HepG2 (cell line): ENCODE measurements around the gene TMCC2. TPM values are rescaled to one million over a fixed set of nuclear protein-coding genes. Genes with fewer than 3 reads are reported as not detected.

Source experiments
- ATAC-seq: fragments of 200-7000 bp; cut with Tn5 transposase; 3 replicates; pipeline ENCODE4 v1.9.1; 2020; ENCODE audit warnings: mild to moderate bottlenecking, moderate library complexity
- BruUV-seq: library from RNA; stranded (reverse); fragments of 400-500 nt; replicated peaks from 2 replicates; lab custom pipeline; 2021; lab: Mats Ljungman, UMichigan
- CTCF ChIA-PET: fragments of 300-600 bp; formaldehyde crosslinking; extraction: SDS; loops from one replicate; lab custom pipeline; 2021; ENCODE audit warnings: low total read pairs, inconsistent platforms, low intra/inter-chr PET ratio; lab: Yijun Ruan, JAX
- POLR2A ChIA-PET: fragments of 350-600 bp; sonication (Branson Sonifier 250); formaldehyde crosslinking; loops from one replicate; lab custom pipeline; 2020; ENCODE audit warnings: antibody characterized with exemption, inconsistent platforms; lab: Yijun Ruan, JAX
- DNase-seq: peaks from one replicate; pipeline ENCODE4 v3.0.0-alpha.2; 2015; ENCODE audit warnings: low spot score
- FAIRE-seq: peaks from 3 replicates; lab custom pipeline; 2011; peaks lifted over from hg19 to GRCh38; lab: Jason Lieb, UNC
- H2AFZ ChIP-seq: one replicate; pipeline ENCODE4 v1.6.1; 2011; ENCODE audit warnings: low read length, inconsistent platforms
- H3K27ac ChIP-seq: fragments of 300-600 bp; 3 replicates; pipeline ENCODE4 v1.8.0; 2011; ENCODE audit warnings: mixed run types, mild to moderate bottlenecking, mixed read lengths, low read length, inconsistent platforms; ENCODE audit not compliant: insufficient read depth; ENCODE audit errors: extremely low read length
- H3K27me3 ChIP-seq, 2 experiments: fragments of 200-600 bp in 1 of 2; 2 replicates in 1 of 2; 3 replicates in 1 of 2; pipeline versions ENCODE4 v1.6.0 to v1.8.0; 2011; ENCODE audit warnings: low read length in 2 of 2, mild to moderate bottlenecking in 2 of 2, moderate library complexity in 2 of 2, inconsistent platforms in 1 of 2; ENCODE audit not compliant: insufficient read depth in 2 of 2, control insufficient read depth in 1 of 2
- H3K36me3 ChIP-seq, 2 experiments: fragments of 200-600 bp in 1 of 2; replicated peaks in 1 of 2; 2 replicates in 1 of 2; 3 replicates in 1 of 2; pipeline versions ENCODE4 v1.5.1 to v1.8.0; 2011; ENCODE audit warnings: low read length in 2 of 2, inconsistent platforms in 1 of 2; ENCODE audit not compliant: insufficient read depth in 2 of 2, control insufficient read depth in 1 of 2
- H3K4me1 ChIP-seq: 2 replicates; pipeline ENCODE4 v1.5.1; 2012; ENCODE audit warnings: low read length, inconsistent platforms; ENCODE audit not compliant: insufficient read depth
- H3K4me2 ChIP-seq: 2 replicates; pipeline ENCODE4 v1.6.0; 2011; ENCODE audit warnings: low read depth, low read length, inconsistent platforms
- H3K4me3 ChIP-seq, 3 experiments: fragments of 200-600 bp in 1 of 3; sonication (generic), shearing (Covaris generic) in 1 of 3; replicated peaks in 1 of 3; 2 replicates each; pipeline ENCODE4 v1.5.1; 2011 to 2016; ENCODE audit warnings: low read length in 3 of 3, inconsistent platforms in 2 of 3, low read depth in 2 of 3, mild to moderate bottlenecking in 2 of 3, control low read depth in 1 of 3, mixed read lengths in 1 of 3; ENCODE audit not compliant: insufficient read depth in 1 of 3
- H3K79me2 ChIP-seq: one replicate; pipeline ENCODE4 v1.6.1; 2011; ENCODE audit warnings: low read length, inconsistent platforms; ENCODE audit not compliant: insufficient read depth
- H3K9ac ChIP-seq: 2 replicates; pipeline ENCODE4 v1.6.0; 2011; ENCODE audit warnings: mild to moderate bottlenecking, low read depth, low read length, inconsistent platforms; ENCODE audit not compliant: insufficient read depth
- H3K9me3 ChIP-seq: 2 replicates; pipeline ENCODE4 v1.5.1; 2012; ENCODE audit warnings: mild to moderate bottlenecking, low read length
- H4K20me1 ChIP-seq: 2 replicates; pipeline ENCODE4 v1.6.0; 2011; ENCODE audit warnings: inconsistent platforms, mild to moderate bottlenecking, low read length, moderate library complexity; ENCODE audit not compliant: insufficient read depth
- ATF7-NPFF ChIP-seq: sonication (generic); formaldehyde crosslinking; IDR thresholded peaks from 2 replicates; pipeline ENCODE4 v1.8.1; 2023; ENCODE audit warnings: mild to moderate bottlenecking, low read depth, missing genetic modification reagents, moderate library complexity
- CCAR2 ChIP-seq: fragments of 200-400 bp; formaldehyde crosslinking; optimal IDR thresholded peaks from 2 replicates; pipeline ENCODE3; 2018; ENCODE audit warnings: low read depth, mild to moderate bottlenecking, low read length, moderate library complexity
- ELF4 ChIP-seq: sonication (generic); formaldehyde crosslinking; IDR thresholded peaks from 2 replicates; pipeline ENCODE4 v1.5.0; 2020; ENCODE audit warnings: missing genetic modification reagents, mild to moderate bottlenecking, moderate library complexity, borderline replicate concordance
- GPN1 ChIP-seq: sonication (generic); formaldehyde crosslinking; IDR thresholded peaks from 2 replicates; pipeline ENCODE4 v1.5.1; 2020; ENCODE audit warnings: missing genetic modification reagents, borderline replicate concordance
- KLF9 ChIP-seq: IDR thresholded peaks from 2 replicates; pipeline ENCODE4 v1.6.1; 2016; ENCODE audit warnings: low read depth
- PAWR ChIP-seq: sonication (generic); formaldehyde crosslinking; IDR thresholded peaks from 2 replicates; pipeline ENCODE4 v1.4.0; 2020; ENCODE audit warnings: missing genetic modification reagents, mild to moderate bottlenecking, borderline replicate concordance
- PHF8 ChIP-seq: sonication (generic); formaldehyde crosslinking; IDR thresholded peaks from 2 replicates; pipeline ENCODE4 v1.5.0; 2020; ENCODE audit warnings: missing genetic modification reagents
- ZFP62 ChIP-seq: sonication (generic); formaldehyde crosslinking; IDR thresholded peaks from 2 replicates; pipeline ENCODE4 v1.4.0; 2020; ENCODE audit warnings: missing genetic modification reagents
- ZNF446 ChIP-seq: sonication (generic); formaldehyde crosslinking; IDR thresholded peaks from 2 replicates; pipeline ENCODE4 v1.5.0; 2020; ENCODE audit warnings: mild to moderate bottlenecking, missing genetic modification reagents
- WGBS: methylation state at CpG from one replicate; pipeline ENCODE4 v1.1.6; 2017; ENCODE audit warnings: low lambda C conversion rate; 5-methylcytosine and 5-hydroxymethylcytosine counted together
- in situ Hi-C: cut with HindIII; loops from 2 replicates; pipeline ENCODE4 v1.10.0; 2017; ENCODE audit warnings: low pct_unique_long_range_greater_than_20kb; ENCODE audit not compliant: extremely low pct_ligation_motif_present
- intact Hi-C: fragments of 100-400 bp; cut with micrococcal nuclease; formaldehyde crosslinking; loops from one replicate; pipeline ENCODE4 v1.10.0; 2022; ENCODE audit not compliant: unreplicated experiment
- polyA plus RNA-seq, 8 experiments: library from polyadenylated mRNA; depleted of rRNA in 3 of 8; stranded (reverse) in 7 of 8; unstranded in 1 of 8; fragments of >200 nt; fragmentation: Illumina TruSeq in 4 of 8; extraction: Trizol in 4 of 8; gene quantifications; 2 replicates each; pipeline versions ENCODE4 v1.2.1 to v1.2.3, GENCODE V29; 2011 to 2016; ENCODE audit warnings: low read depth in 4 of 8, missing spikeins in 1 of 8, mixed read lengths in 1 of 8; ENCODE audit not compliant: insufficient read depth in 1 of 8
- total RNA-seq, 5 experiments: library from RNA; depleted of rRNA; stranded (reverse); fragments of >200 nt; fragmentation: Illumina TruSeq; extraction: Trizol; gene quantifications; 2 replicates each; pipeline ENCODE4 v1.2.3, GENCODE V29; 2016; ENCODE audit warnings: low read depth in 1 of 5
- TF ChIP-seq, protein P1 (sequence below): sonication (generic); formaldehyde crosslinking; IDR thresholded peaks from 2 replicates; pipeline ENCODE4 v1.4.0; 2020; ENCODE audit warnings: missing genetic modification reagents
- TF ChIP-seq, protein P2 (sequence below): sonication (generic); formaldehyde crosslinking; IDR thresholded peaks from 2 replicates; pipeline ENCODE4 v1.5.0; 2020; ENCODE audit warnings: mild to moderate bottlenecking, missing genetic modification reagents, moderate library complexity
- TF ChIP-seq, protein P3 (sequence below): sonication (generic); formaldehyde crosslinking; IDR thresholded peaks from 2 replicates; pipeline ENCODE4 v1.4.0; 2020; ENCODE audit warnings: missing genetic modification reagents

Gene TMCC2
- total and polyA plus RNA-seq, 2 of the 13 experiments (the other 11 are each of a cell fraction or from before 2014, with no cell fraction given), result 0.12 to 0.24 TPM

DNA sequence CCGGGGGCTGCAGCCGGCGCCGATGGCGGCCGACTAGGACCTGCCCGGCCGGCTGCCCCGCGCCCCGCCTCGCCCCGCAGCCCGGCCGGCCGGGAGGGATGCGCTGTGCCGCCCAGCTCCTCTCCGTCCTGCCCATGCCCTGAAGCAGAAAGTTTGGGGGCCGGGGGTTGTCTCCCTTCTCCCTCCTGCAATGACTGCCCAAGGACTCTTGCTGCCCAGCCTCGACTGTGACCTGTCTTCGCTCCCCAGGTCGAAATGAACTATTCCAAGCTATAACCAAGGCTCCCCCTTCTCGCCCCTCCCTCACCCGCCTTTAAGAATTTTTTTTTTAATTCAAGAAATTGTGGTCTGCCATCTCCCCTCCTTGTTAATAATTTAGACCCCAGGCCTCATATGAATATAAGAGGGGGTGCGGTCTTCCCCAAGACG is 361 bp downstream of the TMCC2 start:
- Histone ChIP-seq H2AFZ (no peak overlapping the region), H4K20me1 (no peaks in the 10 kb centered on the region), H3K27me3 (peaks cover 4 to 38% of the 10 kb centered on the region in 2 experiments; a peak in 4 of 5 replicates), H3K4me3 (peak overlapping the region; percentile 60 to 78 (median 64)), H3K9ac (no peak overlapping the region), H3K36me3 (no peaks in the 10 kb centered on the region), H3K79me2 (no peaks in the 10 kb centered on the region), H3K4me2 (peak overlapping the region; percentile 92), H3K4me1 (peaks cover 30% of the 10 kb centered on the region), H3K9me3 (no peaks in the 10 kb centered on the region), H3K27ac (no peak overlapping the region)
- BruUV-seq, result no TSS peak
- ChIA-PET CTCF (no interaction called here), POLR2A (interaction anchor here (0.9 to 2.1 kb wide), 5 partner anchors 10 to 106 kb away, joined by 3 to 5 read pairs (median 3); partner anchors contain the start of genes DSTYK and RBBP5)
- TF ChIP-seq PHF8 (CRISPR knock-in tag) (0 out of 2 replicates have a peak, but pooled peaks have one; percentile 8), KLF9 (CRISPR knock-in tag) (no peak), ATF7-NPFF (CRISPR knock-in tag) (0 out of 2 replicates have a peak, but pooled peaks have one; percentile 10), CCAR2 (no peak), ZNF446 (no peak)
- ATAC-seq (peak; percentile 12), FAIRE-seq (no peak), DNase-seq (no peak)
- in situ Hi-C loops, result no loop called here
- WGBS, result 13% methylated on average over 7 of the region's 27 CpGs
- intact Hi-C loops, result no loop called here

DNA sequence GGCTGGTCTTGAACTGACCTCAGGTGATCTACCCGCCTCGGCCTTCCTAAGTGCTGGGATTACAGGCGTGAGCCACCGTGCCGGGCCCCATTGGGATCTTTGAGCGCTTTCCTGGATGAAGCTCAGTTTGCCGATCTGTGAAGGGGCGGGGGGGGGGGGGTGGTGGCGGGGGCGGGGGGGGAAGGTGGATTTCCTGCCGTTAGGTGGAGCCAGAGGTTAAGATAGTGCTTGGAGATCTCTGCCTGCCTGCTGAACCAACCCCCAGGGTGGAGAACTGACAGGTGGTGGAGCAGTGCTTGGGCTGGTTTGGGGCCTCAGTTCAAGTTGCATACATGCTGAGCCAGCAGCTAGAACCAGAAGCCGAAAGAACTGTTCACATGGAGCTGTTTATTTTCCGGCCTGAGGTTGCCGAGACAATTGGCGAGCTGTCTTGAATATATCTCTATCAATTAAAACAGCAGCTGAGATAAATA is 1.7 kb downstream of the TMCC2 start:
- H3K4me1 ChIP-seq, result peaks cover 30% of the 10 kb centered on the region
- BruUV-seq, result no TSS peak
- peak overlapping the region; percentile 92; the same call in 1 of the 2 replicates for H3K4me2 ChIP-seq
- ChIA-PET CTCF (interaction anchor here (1.1 kb wide), 1 partner anchor 26 kb away, joined by 4 read pairs; no protein-coding TSS in a partner anchor), POLR2A (interaction anchor here (1.2 to 2.1 kb wide), 3 partner anchors 19 to 107 kb away, joined by 3 to 5 read pairs (median 5); partner anchors contain the start of genes DSTYK and RBBP5)
- no peak overlapping the region for H2AFZ ChIP-seq
- H3K27ac ChIP-seq, result no peak overlapping the region
- 0% methylated on average over 8 of the region's 15 CpGs for WGBS
- peak; percentile 42 for DNase-seq
- in situ Hi-C loops (no loop called here), intact Hi-C loops (loop anchor here (1.0 kb wide), 1 partner anchor 27 kb away; no protein-coding TSS in a partner anchor)
- FAIRE-seq, result no peak
- H3K36me3 ChIP-seq, result no peaks in the 10 kb centered on the region
- H3K4me3 ChIP-seq, result peak overlapping the region in 1 of 3 experiments; percentile 78; a peak in 1 of 6 replicates
- no peaks in the 10 kb centered on the region for H3K79me2 ChIP-seq
- no peaks in the 10 kb centered on the region for H3K9me3 ChIP-seq
- no peaks in the 10 kb centered on the region for H4K20me1 ChIP-seq
- peaks cover 4 to 42% of the 10 kb centered on the region in 2 experiments; a peak in 4 of 5 replicates for H3K27me3 ChIP-seq
- no peak overlapping the region for H3K9ac ChIP-seq
- peak; percentile 74 for ATAC-seq
- TF ChIP-seq ELF4 (CRISPR knock-in tag) (no peak), PAWR (no peak), GPN1 (CRISPR knock-in tag) (no peak), ZFP62 (no peak)
- TF ChIP-seq, protein P1, sequence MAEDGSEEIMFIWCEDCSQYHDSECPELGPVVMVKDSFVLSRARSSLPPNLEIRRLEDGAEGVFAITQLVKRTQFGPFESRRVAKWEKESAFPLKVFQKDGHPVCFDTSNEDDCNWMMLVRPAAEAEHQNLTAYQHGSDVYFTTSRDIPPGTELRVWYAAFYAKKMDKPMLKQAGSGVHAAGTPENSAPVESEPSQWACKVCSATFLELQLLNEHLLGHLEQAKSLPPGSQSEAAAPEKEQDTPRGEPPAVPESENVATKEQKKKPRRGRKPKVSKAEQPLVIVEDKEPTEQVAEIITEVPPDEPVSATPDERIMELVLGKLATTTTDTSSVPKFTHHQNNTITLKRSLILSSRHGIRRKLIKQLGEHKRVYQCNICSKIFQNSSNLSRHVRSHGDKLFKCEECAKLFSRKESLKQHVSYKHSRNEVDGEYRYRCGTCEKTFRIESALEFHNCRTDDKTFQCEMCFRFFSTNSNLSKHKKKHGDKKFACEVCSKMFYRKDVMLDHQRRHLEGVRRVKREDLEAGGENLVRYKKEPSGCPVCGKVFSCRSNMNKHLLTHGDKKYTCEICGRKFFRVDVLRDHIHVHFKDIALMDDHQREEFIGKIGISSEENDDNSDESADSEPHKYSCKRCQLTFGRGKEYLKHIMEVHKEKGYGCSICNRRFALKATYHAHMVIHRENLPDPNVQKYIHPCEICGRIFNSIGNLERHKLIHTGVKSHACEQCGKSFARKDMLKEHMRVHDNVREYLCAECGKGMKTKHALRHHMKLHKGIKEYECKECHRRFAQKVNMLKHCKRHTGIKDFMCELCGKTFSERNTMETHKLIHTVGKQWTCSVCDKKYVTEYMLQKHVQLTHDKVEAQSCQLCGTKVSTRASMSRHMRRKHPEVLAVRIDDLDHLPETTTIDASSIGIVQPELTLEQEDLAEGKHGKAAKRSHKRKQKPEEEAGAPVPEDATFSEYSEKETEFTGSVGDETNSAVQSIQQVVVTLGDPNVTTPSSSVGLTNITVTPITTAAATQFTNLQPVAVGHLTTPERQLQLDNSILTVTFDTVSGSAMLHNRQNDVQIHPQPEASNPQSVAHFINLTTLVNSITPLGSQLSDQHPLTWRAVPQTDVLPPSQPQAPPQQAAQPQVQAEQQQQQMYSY (CRISPR knock-in tag), result no peak
- TF ChIP-seq, protein P2, sequence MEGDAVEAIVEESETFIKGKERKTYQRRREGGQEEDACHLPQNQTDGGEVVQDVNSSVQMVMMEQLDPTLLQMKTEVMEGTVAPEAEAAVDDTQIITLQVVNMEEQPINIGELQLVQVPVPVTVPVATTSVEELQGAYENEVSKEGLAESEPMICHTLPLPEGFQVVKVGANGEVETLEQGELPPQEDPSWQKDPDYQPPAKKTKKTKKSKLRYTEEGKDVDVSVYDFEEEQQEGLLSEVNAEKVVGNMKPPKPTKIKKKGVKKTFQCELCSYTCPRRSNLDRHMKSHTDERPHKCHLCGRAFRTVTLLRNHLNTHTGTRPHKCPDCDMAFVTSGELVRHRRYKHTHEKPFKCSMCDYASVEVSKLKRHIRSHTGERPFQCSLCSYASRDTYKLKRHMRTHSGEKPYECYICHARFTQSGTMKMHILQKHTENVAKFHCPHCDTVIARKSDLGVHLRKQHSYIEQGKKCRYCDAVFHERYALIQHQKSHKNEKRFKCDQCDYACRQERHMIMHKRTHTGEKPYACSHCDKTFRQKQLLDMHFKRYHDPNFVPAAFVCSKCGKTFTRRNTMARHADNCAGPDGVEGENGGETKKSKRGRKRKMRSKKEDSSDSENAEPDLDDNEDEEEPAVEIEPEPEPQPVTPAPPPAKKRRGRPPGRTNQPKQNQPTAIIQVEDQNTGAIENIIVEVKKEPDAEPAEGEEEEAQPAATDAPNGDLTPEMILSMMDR (CRISPR knock-in tag), result peak; percentile 58
- TF ChIP-seq, protein P3, sequence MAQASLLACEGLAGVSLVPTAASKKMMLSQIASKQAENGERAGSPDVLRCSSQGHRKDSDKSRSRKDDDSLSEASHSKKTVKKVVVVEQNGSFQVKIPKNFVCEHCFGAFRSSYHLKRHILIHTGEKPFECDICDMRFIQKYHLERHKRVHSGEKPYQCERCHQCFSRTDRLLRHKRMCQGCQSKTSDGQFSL (CRISPR knock-in tag), result peak; percentile 85
